Fibroblast of skin of left quadriceps (primary cell): ENCODE measurements around the gene RP2.

Experiments
- DNase-seq, 2 experiments: peaks; one replicate each; pipeline ENCODE4 v3.0.0-alpha.2; 2013; ENCODE audit warnings: low read depth in 2 of 2

The RP2 gene

DNA sequence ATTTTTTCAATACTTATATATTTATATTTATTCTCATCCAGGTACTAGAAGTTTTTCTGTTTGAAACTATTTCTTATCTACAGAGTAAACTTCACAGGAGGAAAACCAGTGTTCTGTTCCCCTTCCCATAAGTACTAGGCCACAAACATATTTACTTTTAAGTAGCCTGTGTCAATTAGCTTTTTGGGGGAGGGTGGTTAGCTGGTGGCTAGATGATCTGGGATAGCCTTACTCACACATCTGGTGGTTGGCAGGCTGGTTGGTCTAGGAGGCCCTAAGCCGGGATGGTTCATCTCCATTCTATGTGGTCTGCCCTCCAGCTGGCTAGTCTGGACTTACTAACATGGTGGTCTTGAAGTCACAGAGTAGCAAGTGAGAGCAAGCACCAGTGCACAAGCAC, 81.6 kb downstream of the RP2 start:
- no peak for DNase-seq

DNA sequence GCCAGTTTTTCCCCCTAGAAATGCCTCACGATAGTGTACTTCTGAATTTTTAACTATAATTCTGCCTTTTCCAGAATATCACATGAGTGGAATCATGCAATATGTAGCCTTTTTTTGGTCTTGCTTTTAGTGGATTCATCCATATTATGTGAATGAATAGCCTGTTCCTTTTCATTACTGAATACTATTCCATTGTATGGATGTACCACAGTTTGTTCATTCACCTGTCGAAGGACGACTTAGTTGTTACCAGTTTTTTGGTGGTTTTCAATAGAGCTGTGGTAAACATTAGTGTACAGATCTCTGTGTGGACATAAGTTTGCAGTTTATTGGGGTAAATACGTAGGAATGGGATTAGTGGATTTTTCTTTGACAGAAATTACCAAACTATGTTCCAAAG, 83.4 kb downstream of the RP2 start:
- no peak for DNase-seq

DNA sequence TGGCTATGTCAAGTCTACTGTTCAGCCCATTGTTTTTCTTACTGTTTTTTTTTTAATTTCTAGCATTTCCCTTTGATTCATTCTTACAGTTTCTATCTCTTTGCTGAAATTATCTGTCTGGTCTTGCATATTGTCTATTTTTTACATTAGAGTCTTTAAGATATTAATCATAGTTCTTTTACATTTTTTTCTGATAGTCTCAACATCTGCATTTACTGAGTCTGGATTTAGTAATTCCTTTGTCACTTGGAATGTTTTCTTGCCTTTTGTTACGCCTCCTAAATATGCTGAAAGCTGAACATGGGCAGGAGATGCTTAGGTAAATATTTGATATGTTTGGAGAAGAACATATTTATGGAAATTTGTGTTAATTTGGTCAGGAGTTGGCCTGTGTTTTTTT, 85.8 kb downstream of the RP2 start:
- no peak for DNase-seq

DNA sequence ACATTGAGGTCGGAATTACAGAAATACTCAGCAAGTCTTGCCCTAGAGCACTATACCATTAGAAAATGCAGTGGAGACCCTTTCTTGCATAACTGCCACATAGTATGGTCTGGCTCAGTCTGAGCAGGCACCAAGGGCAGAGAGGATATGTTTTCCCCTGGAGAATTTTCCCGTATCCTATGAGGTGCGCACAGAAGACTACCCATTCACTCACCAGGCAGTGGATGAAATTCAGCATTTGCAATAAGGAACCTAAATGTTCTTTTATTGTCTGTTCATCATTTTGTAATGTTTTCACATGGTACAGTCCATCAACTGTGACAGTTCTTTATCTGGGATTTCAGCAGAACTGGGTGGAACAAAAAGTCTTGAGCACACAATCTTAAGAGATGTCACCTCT, 90.9 kb downstream of the RP2 start:
- no peak for DNase-seq

DNA sequence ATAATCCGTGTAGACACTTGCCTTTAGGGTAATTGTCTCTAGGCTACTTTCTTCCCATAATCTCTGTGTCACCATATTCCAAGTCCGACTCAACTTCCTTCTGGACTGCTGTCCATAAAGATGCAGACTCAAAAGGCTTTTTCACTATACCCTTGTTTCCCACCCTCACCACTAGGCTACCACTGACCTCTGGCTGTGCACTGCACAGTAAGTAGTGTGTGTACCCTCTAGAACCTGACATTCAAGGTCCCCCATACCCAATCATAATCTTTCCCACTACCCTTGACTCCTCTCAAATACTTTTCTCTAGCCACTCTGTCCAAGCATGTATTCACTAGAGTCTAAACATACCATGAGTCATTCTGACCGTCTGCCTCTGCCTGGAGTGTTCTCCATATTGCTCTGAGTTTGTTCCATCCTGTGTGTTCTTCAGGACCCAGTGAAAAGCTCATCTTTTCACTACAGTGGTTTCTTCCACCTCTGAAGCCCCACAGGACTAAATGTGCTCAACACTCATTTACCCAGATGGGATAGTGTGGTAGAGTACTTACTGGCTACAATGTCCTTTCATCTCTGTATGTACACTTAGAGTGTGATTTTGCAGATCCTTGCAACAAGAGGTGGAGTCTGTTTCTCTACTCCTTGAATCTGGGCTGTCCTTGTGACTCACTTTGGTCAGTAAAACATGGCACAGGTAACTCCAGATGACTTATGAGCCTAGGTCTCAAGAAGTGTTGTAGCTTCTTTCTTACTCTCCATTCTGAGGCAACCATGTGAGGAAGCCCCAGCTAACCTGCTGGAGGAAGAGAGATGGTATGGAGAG, 92.8 kb downstream of the RP2 start:
- peak in 1 of 2 experiments; percentile 12 for DNase-seq
